SK-N-SH (cell line): ENCODE results near the gene ZNF791. TPM values are rescaled to one million over a fixed set of nuclear protein-coding genes. Genes with fewer than 3 reads are reported as not detected.

Experiments used
- CTCF ChIA-PET: fragments of 300-600, 350-600 bp; formaldehyde crosslinking; extraction: SDS; loops from one replicate; lab custom pipeline; 2021; lab: Yijun Ruan, JAX
- POLR2A ChIA-PET: fragments of 350-600 bp; sonication (Branson Sonifier 250); formaldehyde crosslinking; extraction: SDS; loops from one replicate; lab custom pipeline; 2020; ENCODE audit warnings: antibody characterized with exemption, inconsistent platforms; lab: Yijun Ruan, JAX
- DNase-seq: peaks from one replicate; pipeline ENCODE4 v3.0.0; 2012
- H2AFZ ChIP-seq: fragments of 200-600 bp; sonication (generic); 2 replicates; pipeline ENCODE4 v1.8.1; 2016; ENCODE audit warnings: antibody characterized with exemption, mild to moderate bottlenecking, low read depth
- H3F3A ChIP-seq: fragments of 200-600 bp; sonication (generic); replicated peaks from 2 replicates; pipeline ENCODE3; 2016; ENCODE audit warnings: antibody characterized with exemption, mild to moderate bottlenecking; ENCODE audit not compliant: insufficient read depth
- H3K27ac ChIP-seq, 2 experiments: fragments of 200-500 bp in 1 of 2; fragments of 200-600 bp in 1 of 2; sonication (Bioruptor generic) in 1 of 2; sonication (generic), shearing (Covaris generic) in 1 of 2; 2 replicates each; pipeline versions ENCODE4 v1.5.1 to v1.6.1; 2014 to 2016; ENCODE audit warnings: low read depth in 2 of 2, inconsistent platforms in 1 of 2, low read length in 1 of 2, mild to moderate bottlenecking in 1 of 2, mixed read lengths in 1 of 2
- H3K27me3 ChIP-seq: fragments of 200-600 bp; sonication (generic), shearing (Covaris generic); 2 replicates; pipeline ENCODE4 v1.6.1; 2016; ENCODE audit warnings: mixed run types; ENCODE audit not compliant: insufficient read depth
- H3K36me3 ChIP-seq, 2 experiments: fragments of 200-500 bp in 1 of 2; fragments of 200-600 bp in 1 of 2; sonication (Bioruptor generic) in 1 of 2; sonication (generic) in 1 of 2; replicated peaks in 1 of 2; 2 replicates each; pipeline versions ENCODE3 to v1.5.1; 2014 to 2016; ENCODE audit warnings: low read length in 1 of 2, mild to moderate bottlenecking in 1 of 2; ENCODE audit not compliant: insufficient read depth in 2 of 2, control insufficient read depth in 1 of 2
- H3K4me1 ChIP-seq, 2 experiments: fragments of 200-500 bp in 1 of 2; fragments of 200-600 bp in 1 of 2; sonication (Bioruptor generic) in 1 of 2; sonication (generic), shearing (Covaris generic) in 1 of 2; 2 replicates each; pipeline versions ENCODE4 v1.5.1 to v1.6.1; 2014 to 2016; ENCODE audit warnings: low read depth in 1 of 2, low read length in 1 of 2, mixed run types in 1 of 2; ENCODE audit not compliant: insufficient read depth in 2 of 2, control insufficient read depth in 1 of 2
- H3K4me2 ChIP-seq: fragments of 200-600 bp; sonication (generic), shearing (Covaris generic); 2 replicates; pipeline ENCODE4 v1.6.1; 2017; ENCODE audit warnings: mixed run types
- H3K4me3 ChIP-seq, 2 experiments: fragments of 200-500 bp in 1 of 2; fragments of 200-600 bp in 1 of 2; sonication (Bioruptor generic) in 1 of 2; sonication (generic), shearing (Covaris generic) in 1 of 2; 2 replicates each; pipeline versions ENCODE4 v1.5.1 to v1.8.1; 2014 to 2016; ENCODE audit warnings: low read depth in 2 of 2, inconsistent platforms in 1 of 2, low read length in 1 of 2, mild to moderate bottlenecking in 1 of 2, mixed read lengths in 1 of 2, moderate library complexity in 1 of 2
- H3K79me2 ChIP-seq: fragments of 200-600 bp; sonication (generic); 2 replicates; pipeline ENCODE4 v1.8.1; 2017; ENCODE audit warnings: mild to moderate bottlenecking; ENCODE audit not compliant: insufficient read depth
- H3K9ac ChIP-seq: fragments of 200-600 bp; sonication (generic); 2 replicates; pipeline ENCODE4 v1.6.1; 2017; ENCODE audit warnings: mixed run types
- H3K9me2 ChIP-seq: fragments of 200-600 bp; sonication (generic); 2 replicates; pipeline ENCODE4 v1.6.1; 2017; ENCODE audit warnings: mixed run types
- H3K9me3 ChIP-seq: fragments of 200-600 bp; sonication (generic); 2 replicates; pipeline ENCODE4 v1.6.1; 2017; ENCODE audit warnings: mixed run types, mild to moderate bottlenecking, moderate library complexity
- H4K20me1 ChIP-seq: fragments of 200-600 bp; sonication (generic); 2 replicates; pipeline ENCODE4 v1.6.1; 2017; ENCODE audit warnings: mild to moderate bottlenecking, mixed run types; ENCODE audit not compliant: insufficient read depth
- CHD2 ChIP-seq: fragments of 150-350 bp; IDR thresholded peaks from 2 replicates; pipeline ENCODE4 v1.6.1; 2018; ENCODE audit warnings: low read length; ENCODE audit not compliant: partially characterized antibody
- ELF1 ChIP-seq: IDR thresholded peaks from 2 replicates; pipeline ENCODE4 v1.4.0; 2012
- EP300 ChIP-seq, 2 experiments: IDR thresholded peaks; 2 replicates each; pipeline versions ENCODE4 v1.4.0 to v1.6.1; 2012; ENCODE audit warnings: borderline replicate concordance in 1 of 2, low read depth in 1 of 2, low read length in 1 of 2
- EZH2phosphoT487 ChIP-seq: fragments of 200-600 bp; sonication (generic); IDR thresholded peaks from 2 replicates; pipeline ENCODE4 v1.6.1; 2017; ENCODE audit warnings: low read depth, mixed run types, mild to moderate bottlenecking, antibody characterized with exemption, moderate library complexity, borderline replicate concordance
- FOXJ3 ChIP-seq: sonication (generic); formaldehyde crosslinking; IDR thresholded peaks from 2 replicates; pipeline ENCODE4 v1.5.1; 2020; ENCODE audit warnings: mild to moderate bottlenecking, missing genetic modification reagents
- FOXM1 ChIP-seq: IDR thresholded peaks from 2 replicates; pipeline ENCODE4 v1.4.0; 2012; ENCODE audit warnings: low read depth, mild to moderate bottlenecking
- GATA2 ChIP-seq: sonication (generic); formaldehyde crosslinking; IDR thresholded peaks from 2 replicates; pipeline ENCODE4 v1.5.0; 2020; ENCODE audit warnings: mild to moderate bottlenecking, missing genetic modification reagents
- JUND ChIP-seq: IDR thresholded peaks from 2 replicates; pipeline ENCODE4 v1.4.0; 2012
- MXI1 ChIP-seq: IDR thresholded peaks from 2 replicates; pipeline ENCODE4 v1.6.1; 2012; ENCODE audit warnings: mild to moderate bottlenecking, low read depth, low read length, improper control_type of control experiment
- NFIC ChIP-seq: IDR thresholded peaks from 2 replicates; pipeline ENCODE4 v1.4.0; 2012; ENCODE audit warnings: borderline replicate concordance
- POLR2AphosphoS5 ChIP-seq: IDR thresholded peaks from 2 replicates; pipeline ENCODE4 v1.6.1; 2012; ENCODE audit warnings: low read depth, low read length
- RAD21 ChIP-seq: IDR thresholded peaks from 2 replicates; pipeline ENCODE4 v1.6.1; 2012; ENCODE audit warnings: mild to moderate bottlenecking, low read length
- RCOR1 ChIP-seq: fragments of 150-350 bp; IDR thresholded peaks from 2 replicates; pipeline ENCODE4 v1.6.1; 2017; ENCODE audit warnings: antibody characterized with exemption, low read length
- RFX5 ChIP-seq: IDR thresholded peaks from 2 replicates; pipeline ENCODE4 v1.6.1; 2012; ENCODE audit warnings: mild to moderate bottlenecking, improper control_type of control experiment, low read length
- SIN3A ChIP-seq: IDR thresholded peaks from 2 replicates; pipeline ENCODE4 v1.6.1; 2012; ENCODE audit warnings: low read depth, mild to moderate bottlenecking, low read length, moderate library complexity, borderline replicate concordance
- SMC3 ChIP-seq: IDR thresholded peaks from 2 replicates; pipeline ENCODE4 v1.6.1; 2012; ENCODE audit warnings: low read depth, low read length, improper control_type of control experiment
- TAF1 ChIP-seq: IDR thresholded peaks from 2 replicates; pipeline ENCODE4 v1.6.1; 2012; ENCODE audit warnings: low read depth, mild to moderate bottlenecking, low read length, moderate library complexity, borderline replicate concordance
- TEAD4 ChIP-seq: IDR thresholded peaks from 2 replicates; pipeline ENCODE4 v1.4.0; 2012; ENCODE audit warnings: mild to moderate bottlenecking, borderline replicate concordance; ENCODE audit not compliant: insufficient read depth
- WGBS: methylation state at CpG from one replicate; pipeline ENCODE4 v1.1.6; 2017; ENCODE audit warnings: low lambda C conversion rate; 5-methylcytosine and 5-hydroxymethylcytosine counted together
- polyA plus RNA-seq, 3 experiments: library from polyadenylated mRNA; depleted of rRNA; stranded (reverse); fragments of >200 nt; gene quantifications; 2 replicates each; pipeline ENCODE4 v1.2.3, GENCODE V29; 2012
- TF ChIP-seq, protein P1 (sequence below): fragments of 150-350 bp; IDR thresholded peaks from 2 replicates; pipeline ENCODE4 v1.6.1; 2017; ENCODE audit warnings: antibody characterized with exemption, low read length, low read depth, borderline replicate concordance
- TF ChIP-seq, protein P2 (sequence below): IDR thresholded peaks from 2 replicates; pipeline ENCODE4 v1.6.1; 2012; ENCODE audit warnings: mild to moderate bottlenecking, low read depth, low read length, moderate library complexity
- TF ChIP-seq, protein P3 (sequence below): fragments of 200-600 bp; sonication (generic); IDR thresholded peaks from 2 replicates; pipeline ENCODE4 v1.6.1; 2017; ENCODE audit warnings: antibody characterized with exemption, mild to moderate bottlenecking, moderate library complexity
- TF ChIP-seq, protein P4 (sequence below): IDR thresholded peaks from 2 replicates; pipeline ENCODE4 v1.4.0; 2012; ENCODE audit warnings: low read depth
- TF ChIP-seq, protein P5 (sequence below): IDR thresholded peaks from 2 replicates; pipeline ENCODE4 v1.4.0; 2012; ENCODE audit warnings: low read depth, borderline replicate concordance
- TF ChIP-seq, protein P6 (sequence below): fragments of 150-350 bp; IDR thresholded peaks from 2 replicates; pipeline ENCODE4 v1.6.1; 2016; ENCODE audit warnings: mild to moderate bottlenecking, low read depth, low read length

Gene ZNF791
- polyA plus RNA-seq, 1 of the 3 experiments (the other 2 are of a cell fraction) = 8.9 TPM

DNA sequence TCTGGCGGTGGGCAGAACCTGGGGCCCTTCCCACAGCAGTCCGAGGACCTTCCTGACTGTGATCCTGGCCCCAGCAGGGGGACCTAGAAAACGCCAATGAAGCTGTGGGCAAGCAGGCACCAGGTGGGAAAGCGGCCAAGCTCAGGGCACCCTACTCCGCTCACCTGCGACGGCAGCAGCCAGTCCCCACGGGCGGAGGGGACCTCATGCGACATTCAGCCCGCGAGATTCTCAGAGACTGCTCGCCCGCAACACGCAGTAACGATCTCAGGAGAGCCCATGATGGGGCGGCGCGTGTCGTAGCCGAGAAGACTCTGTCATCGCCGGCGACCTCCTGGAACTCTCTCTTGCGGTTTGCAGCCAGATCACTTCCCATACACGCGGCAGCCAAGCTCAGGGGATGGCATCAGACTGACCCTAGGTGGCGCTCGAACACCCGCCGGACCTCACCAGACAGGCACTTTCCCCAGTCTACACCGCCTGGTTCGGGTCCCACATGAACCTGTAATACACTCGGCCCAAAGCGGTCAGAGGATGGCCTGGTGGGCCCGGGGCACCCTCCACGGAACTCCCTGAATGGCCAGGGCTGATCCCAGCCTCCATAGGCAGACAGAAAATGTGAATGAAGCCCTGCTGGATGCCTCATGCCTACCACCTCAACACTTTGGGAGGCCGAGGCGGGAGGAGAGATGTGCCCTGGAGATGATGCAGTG is 29.3 kb downstream of the ZNF791 start:
- Histone ChIP-seq H3K9ac (no peak overlapping the region), H3F3A (no peaks in the 10 kb centered on the region), H3K4me3 (peak overlapping the region in 1 of 2 experiments; percentile 46; a peak in 2 of 4 replicates), H3K4me1 (peaks cover 0 to 5% of the 10 kb centered on the region in 2 experiments; a peak in 1 of 4 replicates), H3K79me2 (no peaks in the 10 kb centered on the region), H3K9me3 (no peaks in the 10 kb centered on the region), H2AFZ (peak overlapping the region; percentile 89; the same call in 1 of the 2 replicates), H3K36me3 (no peaks in the 10 kb centered on the region), H4K20me1 (no peaks in the 10 kb centered on the region), H3K9me2 (no peaks in the 10 kb centered on the region), H3K27me3 (no peaks in the 10 kb centered on the region), H3K4me2 (peak overlapping the region; percentile 10; the same call in 1 of the 2 replicates), H3K27ac (no peak overlapping the region)
- DNase-seq = peak; percentile 92
- ChIA-PET POLR2A (interaction anchor here (0.6 to 0.9 kb wide), 2 partner anchors 152 to 242 kb away, joined by 3 read pairs; no protein-coding TSS in a partner anchor), CTCF (interaction anchor here (0.6 to 2.5 kb wide), 29 partner anchors 9 to 153 kb away, joined by 3 to 15 read pairs (median 4); partner anchors contain the start of genes MAN2B1, WDR83, ZNF490 and ZNF791)
- WGBS = 26% methylated on average over 23 of the region's 39 CpGs
- TF ChIP-seq, protein P1, sequence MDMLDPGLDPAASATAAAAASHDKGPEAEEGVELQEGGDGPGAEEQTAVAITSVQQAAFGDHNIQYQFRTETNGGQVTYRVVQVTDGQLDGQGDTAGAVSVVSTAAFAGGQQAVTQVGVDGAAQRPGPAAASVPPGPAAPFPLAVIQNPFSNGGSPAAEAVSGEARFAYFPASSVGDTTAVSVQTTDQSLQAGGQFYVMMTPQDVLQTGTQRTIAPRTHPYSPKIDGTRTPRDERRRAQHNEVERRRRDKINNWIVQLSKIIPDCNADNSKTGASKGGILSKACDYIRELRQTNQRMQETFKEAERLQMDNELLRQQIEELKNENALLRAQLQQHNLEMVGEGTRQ = no peak
- TF ChIP-seq, protein P2, sequence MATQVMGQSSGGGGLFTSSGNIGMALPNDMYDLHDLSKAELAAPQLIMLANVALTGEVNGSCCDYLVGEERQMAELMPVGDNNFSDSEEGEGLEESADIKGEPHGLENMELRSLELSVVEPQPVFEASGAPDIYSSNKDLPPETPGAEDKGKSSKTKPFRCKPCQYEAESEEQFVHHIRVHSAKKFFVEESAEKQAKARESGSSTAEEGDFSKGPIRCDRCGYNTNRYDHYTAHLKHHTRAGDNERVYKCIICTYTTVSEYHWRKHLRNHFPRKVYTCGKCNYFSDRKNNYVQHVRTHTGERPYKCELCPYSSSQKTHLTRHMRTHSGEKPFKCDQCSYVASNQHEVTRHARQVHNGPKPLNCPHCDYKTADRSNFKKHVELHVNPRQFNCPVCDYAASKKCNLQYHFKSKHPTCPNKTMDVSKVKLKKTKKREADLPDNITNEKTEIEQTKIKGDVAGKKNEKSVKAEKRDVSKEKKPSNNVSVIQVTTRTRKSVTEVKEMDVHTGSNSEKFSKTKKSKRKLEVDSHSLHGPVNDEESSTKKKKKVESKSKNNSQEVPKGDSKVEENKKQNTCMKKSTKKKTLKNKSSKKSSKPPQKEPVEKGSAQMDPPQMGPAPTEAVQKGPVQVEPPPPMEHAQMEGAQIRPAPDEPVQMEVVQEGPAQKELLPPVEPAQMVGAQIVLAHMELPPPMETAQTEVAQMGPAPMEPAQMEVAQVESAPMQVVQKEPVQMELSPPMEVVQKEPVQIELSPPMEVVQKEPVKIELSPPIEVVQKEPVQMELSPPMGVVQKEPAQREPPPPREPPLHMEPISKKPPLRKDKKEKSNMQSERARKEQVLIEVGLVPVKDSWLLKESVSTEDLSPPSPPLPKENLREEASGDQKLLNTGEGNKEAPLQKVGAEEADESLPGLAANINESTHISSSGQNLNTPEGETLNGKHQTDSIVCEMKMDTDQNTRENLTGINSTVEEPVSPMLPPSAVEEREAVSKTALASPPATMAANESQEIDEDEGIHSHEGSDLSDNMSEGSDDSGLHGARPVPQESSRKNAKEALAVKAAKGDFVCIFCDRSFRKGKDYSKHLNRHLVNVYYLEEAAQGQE = no peak
- TF ChIP-seq JUND (no peak), SIN3A (no peak), TEAD4 (no peak), POLR2AphosphoS5 (no peak), FOXM1 (no peak), CHD2 (no peak), FOXJ3 (CRISPR knock-in tag) (no peak), NFIC (no peak), SMC3 (peak; percentile 22; the same call in 1 of the 2 replicates), EP300 (IDR thresholded peaks at IDR 0.05; ENCODE audit: borderline replicate concordance in 1 of 2, low read depth in 1 of 2, low read length in 1 of 2) (no peak), RCOR1 (no peak), ELF1 (no peak), EZH2phosphoT487 (no peak), GATA2 (CRISPR knock-in tag) (no peak), MXI1 (peak; percentile 28; the same call in 1 of the 2 replicates), RFX5 (no peak), TAF1 (no peak), RAD21 (peak; percentile 51)
- TF ChIP-seq, protein P3, sequence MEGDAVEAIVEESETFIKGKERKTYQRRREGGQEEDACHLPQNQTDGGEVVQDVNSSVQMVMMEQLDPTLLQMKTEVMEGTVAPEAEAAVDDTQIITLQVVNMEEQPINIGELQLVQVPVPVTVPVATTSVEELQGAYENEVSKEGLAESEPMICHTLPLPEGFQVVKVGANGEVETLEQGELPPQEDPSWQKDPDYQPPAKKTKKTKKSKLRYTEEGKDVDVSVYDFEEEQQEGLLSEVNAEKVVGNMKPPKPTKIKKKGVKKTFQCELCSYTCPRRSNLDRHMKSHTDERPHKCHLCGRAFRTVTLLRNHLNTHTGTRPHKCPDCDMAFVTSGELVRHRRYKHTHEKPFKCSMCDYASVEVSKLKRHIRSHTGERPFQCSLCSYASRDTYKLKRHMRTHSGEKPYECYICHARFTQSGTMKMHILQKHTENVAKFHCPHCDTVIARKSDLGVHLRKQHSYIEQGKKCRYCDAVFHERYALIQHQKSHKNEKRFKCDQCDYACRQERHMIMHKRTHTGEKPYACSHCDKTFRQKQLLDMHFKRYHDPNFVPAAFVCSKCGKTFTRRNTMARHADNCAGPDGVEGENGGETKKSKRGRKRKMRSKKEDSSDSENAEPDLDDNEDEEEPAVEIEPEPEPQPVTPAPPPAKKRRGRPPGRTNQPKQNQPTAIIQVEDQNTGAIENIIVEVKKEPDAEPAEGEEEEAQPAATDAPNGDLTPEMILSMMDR = peak; percentile 71
- TF ChIP-seq, protein P4, sequence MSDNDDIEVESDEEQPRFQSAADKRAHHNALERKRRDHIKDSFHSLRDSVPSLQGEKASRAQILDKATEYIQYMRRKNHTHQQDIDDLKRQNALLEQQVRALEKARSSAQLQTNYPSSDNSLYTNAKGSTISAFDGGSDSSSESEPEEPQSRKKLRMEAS = peak; percentile 65; the same call in 1 of the 2 replicates
- TF ChIP-seq, protein P5, sequence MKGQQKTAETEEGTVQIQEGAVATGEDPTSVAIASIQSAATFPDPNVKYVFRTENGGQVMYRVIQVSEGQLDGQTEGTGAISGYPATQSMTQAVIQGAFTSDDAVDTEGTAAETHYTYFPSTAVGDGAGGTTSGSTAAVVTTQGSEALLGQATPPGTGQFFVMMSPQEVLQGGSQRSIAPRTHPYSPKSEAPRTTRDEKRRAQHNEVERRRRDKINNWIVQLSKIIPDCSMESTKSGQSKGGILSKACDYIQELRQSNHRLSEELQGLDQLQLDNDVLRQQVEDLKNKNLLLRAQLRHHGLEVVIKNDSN = no peak
- TF ChIP-seq, protein P6, sequence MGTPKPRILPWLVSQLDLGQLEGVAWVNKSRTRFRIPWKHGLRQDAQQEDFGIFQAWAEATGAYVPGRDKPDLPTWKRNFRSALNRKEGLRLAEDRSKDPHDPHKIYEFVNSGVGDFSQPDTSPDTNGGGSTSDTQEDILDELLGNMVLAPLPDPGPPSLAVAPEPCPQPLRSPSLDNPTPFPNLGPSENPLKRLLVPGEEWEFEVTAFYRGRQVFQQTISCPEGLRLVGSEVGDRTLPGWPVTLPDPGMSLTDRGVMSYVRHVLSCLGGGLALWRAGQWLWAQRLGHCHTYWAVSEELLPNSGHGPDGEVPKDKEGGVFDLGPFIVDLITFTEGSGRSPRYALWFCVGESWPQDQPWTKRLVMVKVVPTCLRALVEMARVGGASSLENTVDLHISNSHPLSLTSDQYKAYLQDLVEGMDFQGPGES = no peak
